GM19324 (cell line): Measurements from ENCODE around the gene TAF10.

ENCODE experiments used
- ATAC-seq: cut with Tn5 transposase; IDR thresholded peaks from one replicate; pipeline ENCODE4 v1.9.1; 2021; ENCODE audit warnings: mild to moderate bottlenecking, moderate library complexity; ENCODE audit not compliant: unreplicated experiment, low FRiP score

Gene TAF10

GRCh38 chr11:6586434-6587359 lies 25.3 kb downstream of the TAF10 start:
- ATAC-seq = no peak

DNA sequence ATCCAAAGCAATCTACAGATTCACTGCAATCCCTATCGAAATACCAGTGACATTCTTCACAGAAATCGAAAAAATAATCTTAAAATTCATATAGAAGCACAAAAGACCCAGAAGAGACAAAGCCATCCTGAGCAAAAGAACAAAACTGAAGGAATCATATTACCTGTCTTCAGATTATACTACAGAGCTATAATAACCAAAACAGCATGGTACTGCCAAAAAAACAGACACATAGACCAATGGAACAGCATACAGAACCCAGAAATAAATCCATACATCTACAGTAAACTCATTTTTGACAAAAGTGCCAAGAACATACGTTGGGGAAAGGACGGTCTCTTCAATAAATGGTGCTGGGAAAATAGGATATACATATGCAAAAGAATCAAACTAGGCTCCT lies 27.5 kb downstream of the TAF10 start:
- no peak for ATAC-seq

- ATAC-seq = no peak
Measured at GRCh38 chr11:6583584-6583983, 28.4 kb downstream of the TAF10 start.

DNA sequence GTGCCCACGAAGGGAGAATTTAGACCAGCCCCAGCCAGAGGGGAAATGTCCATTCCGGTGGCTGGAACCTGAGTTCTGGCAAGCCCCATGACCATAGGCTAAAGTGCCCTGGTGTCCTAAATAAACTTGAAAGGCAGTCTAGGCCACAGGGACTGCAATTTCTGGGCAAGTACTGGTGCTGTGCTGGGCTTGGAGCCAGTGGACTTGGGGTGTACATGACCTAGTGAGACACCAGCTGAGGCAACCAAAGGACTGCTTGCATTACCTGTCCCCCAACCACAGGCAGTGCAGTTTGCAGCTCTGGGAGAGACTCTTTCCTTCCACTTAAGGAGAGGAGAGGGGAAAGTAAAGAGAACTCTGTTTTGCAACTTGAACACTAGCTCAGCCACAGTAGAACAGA lies 32.3 kb downstream of the TAF10 start:
- ATAC-seq = no peak

DNA sequence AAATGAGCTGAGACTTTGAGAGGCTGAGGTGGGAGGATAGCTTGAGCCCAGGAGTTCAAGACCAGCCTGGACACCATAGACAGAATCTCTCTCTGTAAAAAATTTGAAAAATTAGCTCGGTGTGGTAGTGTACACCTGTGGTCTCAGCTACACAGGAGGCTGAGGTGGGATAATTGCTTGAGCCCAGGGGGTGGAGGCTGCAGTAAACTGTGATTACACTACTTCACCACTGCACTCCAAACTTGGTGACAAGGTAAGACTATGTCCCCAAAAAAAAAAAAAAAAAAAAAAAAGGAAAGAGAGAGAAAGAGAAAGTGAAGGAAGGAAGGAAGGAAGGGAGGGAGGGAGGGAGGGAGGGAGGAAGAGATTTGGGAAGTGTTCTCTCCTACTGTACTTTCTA lies 33.9 kb downstream of the TAF10 start:
- ATAC-seq = no peak

DNA sequence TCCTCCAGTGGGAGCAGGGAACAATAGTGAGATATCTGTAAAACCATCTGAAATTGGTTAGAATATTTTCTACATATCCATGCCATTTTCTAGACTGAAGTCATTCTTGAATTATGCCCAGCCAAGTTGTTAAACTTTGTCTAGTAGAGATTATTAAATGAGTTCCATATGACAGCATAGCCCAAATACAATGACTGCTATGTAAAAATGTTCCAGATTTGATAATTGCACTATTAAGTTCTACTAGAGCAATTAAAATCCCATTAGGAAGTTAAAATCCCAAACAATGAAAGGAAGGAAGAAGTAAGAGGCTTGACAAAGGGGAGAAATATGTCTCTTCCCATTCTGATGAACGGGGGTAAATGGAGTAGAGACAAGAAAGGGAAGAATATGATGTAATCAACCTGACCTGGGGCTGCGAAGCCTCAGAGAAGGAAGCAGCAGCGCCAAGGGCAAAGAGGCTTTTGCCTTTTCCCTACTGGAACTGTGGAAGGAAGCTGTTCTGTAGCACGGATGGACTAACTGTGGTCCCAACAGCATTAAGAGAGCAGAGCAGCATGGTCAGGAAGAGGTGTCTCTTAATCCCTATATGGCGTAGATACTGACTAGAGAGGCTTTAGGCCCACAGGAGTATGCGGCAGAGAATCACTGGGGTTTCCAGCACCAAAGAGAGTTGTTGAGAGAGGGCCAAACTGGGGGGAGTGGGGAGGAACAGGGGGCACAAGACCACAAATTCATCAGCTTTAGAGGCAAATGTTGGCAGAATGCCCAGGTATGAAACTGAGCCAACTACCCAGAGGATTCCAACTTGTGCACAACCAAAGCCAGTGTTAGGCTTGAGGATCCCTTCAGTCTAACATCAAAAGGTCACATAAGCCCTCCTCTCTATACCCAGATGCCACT lies 35.3 kb downstream of the TAF10 start:
- no peak for ATAC-seq

DNA sequence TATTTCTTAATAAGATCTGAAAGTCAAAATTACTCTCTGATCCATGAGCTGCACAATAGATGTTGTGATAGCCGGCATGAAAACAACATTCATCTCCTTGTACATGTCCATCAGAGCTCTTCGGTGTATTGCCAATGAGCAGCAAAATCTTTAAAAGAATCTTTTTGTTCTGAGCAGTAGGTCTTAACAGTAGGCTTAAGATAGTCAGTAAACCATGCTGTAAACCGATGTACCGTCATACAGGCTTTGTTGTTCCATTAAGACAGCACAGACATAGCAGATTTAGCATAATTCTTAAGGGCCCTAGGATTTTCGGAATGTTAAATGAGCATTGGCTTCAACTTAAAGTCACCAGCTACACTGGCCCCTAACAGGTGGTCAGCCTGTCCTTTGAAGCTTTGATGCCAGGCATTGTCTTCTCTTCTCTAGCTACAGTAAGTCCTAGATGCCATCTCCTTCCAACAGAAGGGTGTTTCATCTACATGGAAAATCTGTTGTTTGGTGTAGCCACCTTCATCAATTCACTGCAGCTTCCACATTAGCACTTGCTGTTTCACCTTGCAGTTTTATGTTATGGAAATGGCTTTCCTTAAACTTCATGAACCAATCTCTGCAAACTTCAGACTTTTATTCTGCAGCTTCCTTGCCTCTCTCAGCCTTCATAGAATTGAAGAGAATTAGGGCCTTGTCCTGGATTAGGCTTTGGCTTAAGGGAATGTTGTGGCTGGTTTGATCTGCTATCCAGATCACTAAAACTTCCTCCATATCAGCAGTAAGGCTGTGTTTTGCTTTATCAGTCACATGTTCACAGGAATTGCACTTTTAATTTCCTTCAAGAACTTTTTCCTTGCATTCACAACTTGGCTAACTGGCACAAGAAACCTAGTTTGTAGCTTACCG lies 37.0 kb downstream of the TAF10 start:
- ATAC-seq = no peak

GRCh38 chr11:6572215-6572614 lies 39.8 kb downstream of the TAF10 start:
- no peak for ATAC-seq

DNA sequence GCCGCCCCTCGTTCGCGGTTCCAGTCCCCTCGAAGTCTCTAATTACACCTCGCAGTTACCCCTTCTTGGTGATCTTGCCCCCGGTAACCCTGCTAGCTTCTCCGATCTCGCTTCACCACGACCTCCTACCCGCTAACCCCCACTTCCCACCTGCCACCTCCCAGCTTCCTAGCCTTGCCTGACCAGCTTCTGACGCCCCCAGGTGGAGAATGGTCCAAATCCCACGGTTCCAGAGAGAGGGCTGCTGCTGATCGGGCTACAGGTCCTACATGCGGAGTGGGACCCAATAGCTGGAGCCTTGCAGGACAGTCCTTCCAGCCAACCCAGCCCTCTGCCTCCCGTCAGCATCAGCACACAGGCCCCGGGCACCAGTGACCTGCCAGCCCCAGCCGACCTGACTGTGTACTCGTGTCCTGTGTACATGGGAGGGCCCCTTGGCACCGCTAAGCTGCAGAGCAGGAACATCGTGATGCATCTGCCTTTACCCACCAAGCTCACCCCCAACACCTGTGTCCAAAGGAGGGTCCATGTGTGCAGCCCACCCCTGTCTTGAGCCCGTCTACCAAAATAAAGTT lies 40.5 kb downstream of the TAF10 start:
- no peak for ATAC-seq

DNA sequence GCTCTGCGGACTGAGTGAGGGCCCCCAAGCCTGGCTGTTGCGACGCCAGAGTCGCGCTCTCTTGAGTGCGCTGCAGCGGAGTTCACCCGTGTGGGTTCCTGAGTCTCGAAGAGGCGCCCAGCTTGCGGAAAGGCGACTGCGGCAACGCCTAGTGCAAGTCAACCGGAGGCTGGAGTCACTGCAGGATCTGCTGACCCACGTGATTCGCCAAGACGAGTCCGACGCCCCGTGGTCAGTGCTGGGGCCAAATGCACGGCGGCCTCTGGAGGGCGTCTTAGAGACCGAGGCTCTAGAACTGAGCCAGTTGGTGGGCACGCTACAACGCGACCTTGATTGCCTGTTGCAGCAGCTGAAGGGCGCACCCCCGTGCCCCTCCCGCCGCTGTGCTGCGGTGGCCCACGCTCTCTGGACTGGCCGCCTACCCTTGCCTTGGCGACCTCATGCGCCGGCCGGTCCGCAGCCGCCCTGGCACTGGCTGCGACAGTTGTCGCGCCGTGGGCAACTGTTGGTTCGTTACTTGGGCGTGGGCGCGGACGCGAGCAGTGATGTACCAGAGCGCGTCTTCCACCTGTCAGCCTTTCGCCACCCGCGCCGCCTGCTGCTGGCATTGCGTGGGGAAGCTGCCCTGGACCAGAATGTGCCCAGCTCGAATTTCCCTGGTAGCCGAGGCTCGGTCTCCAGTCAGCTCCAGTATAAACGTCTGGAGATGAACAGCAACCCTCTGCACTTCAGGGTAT lies 41.2 kb downstream of the TAF10 start:
- ATAC-seq = no peak

GRCh38 chr11:6569706-6570105 lies 42.3 kb downstream of the TAF10 start:
- no peak for ATAC-seq

DNA sequence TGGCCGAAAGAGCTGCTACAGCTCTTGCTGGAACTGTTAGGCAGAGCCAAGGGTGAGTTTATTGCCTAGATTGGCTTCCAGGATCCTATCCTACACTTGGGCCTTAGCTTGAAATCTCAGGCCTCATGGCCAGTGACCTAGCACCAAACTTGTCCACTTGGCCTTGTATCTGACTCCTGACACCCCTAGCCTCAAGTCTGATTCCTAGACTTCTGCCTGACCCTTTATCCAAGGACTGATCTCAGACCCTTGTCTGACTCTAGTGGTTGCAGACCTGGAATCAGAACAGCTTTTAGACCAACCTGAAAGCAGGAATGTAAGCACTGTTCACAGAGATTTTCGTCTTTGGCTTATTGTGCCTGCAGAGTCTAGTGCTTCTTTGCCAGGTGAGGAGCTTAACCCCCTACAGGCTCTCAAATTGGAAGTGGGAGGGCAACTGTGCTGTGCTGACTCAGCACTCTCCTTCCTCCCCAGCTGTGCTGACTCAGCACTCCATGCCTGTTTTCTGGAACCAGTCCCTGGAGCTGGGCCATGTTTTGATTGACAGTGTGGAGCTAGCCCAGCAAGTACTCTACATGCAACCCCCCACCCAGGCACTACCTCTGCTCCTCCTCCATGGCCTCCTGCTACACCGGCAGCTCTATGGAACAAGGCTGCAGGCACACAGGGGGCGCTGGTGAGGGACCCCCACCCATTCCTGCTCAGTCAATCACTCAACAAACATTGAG lies 43.7 kb downstream of the TAF10 start:
- no peak for ATAC-seq

- no peak for ATAC-seq
Measured at GRCh38 chr11:6567371-6567745, 44.7 kb downstream of the TAF10 start.

- no peak for ATAC-seq
Measured at GRCh38 chr11:6566704-6567370, 45.2 kb downstream of the TAF10 start.

DNA sequence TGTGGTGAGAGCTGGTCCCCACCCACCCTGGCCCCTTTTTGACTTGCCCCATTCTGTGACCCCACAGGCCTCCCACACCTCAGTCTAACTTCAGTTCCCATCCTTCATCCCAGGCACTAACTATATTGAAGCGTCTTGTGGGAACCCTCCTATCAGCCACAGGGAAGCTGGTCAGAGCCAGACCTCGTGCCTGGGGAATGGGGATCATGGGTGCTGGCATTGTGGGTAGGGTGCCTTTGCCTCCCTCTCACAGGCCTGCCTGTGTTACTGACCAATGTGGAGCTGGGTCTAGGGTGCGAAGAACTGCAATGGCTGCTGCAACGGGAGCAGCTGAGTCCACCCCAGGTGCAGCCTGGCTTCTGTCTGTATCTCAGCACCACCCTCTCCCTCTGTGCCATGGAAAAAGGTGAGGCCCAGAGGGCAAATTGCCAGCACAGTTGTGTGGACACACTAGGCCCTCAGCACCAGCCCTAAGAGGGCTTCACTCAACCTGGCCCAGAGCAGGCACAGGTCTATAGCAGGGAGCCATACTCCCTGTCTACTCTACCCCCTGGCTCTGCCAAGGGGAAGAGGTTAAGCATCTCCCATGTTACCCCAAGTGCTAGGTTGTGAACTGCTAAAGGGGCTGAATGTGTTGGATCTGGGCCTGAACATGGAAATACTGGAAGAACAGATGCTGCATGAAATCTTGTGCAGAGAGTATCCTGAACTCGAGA lies 45.9 kb downstream of the TAF10 start:
- ATAC-seq = no peak

- ATAC-seq = no peak
Measured at GRCh38 chr11:6565325-6565724, 46.7 kb downstream of the TAF10 start.

DNA sequence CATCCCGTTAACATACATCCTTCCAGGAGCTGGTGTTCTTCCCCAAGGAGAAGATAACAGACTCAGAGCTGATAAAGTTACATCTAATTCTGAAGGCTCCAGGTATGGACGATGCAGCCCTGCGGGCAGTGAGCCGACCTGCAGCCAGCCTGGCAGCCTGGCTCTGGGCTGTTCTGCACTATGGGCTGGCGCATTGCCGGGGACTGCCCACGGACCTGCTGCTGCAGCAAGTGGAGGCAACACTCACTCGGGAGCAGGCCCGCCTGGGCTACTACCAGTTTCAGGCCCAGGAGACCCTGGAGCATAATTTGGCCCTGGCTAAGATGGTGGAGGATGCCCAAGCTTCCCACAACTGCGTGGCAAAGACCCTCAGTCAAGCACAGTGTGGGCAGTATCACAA lies 48.3 kb downstream of the TAF10 start:
- no peak for ATAC-seq
